Dermis blood vessel endothelial cell (primary cell): ENCODE data around the gene SUMO1. TPM values are rescaled to one million over a fixed set of nuclear protein-coding genes. Genes with fewer than 3 reads are reported as not detected.
"Not testable (repeated sequence)": the region's sequence is repeated elsewhere in the genome, so short reads cannot be mapped to it uniquely, and the experiment has no call there.

Source experiments
- DNase-seq: peaks from one replicate; pipeline ENCODE4 v3.0.0; 2010
- total RNA-seq: library from RNA; depleted of rRNA; stranded (reverse); fragments of >200 nt; gene quantifications from 2 replicates; pipeline ENCODE4 v1.2.3, GENCODE V29; 2014

SUMO1 gene
- 123 and 132 TPM in 2 replicates for total RNA-seq

DNA sequence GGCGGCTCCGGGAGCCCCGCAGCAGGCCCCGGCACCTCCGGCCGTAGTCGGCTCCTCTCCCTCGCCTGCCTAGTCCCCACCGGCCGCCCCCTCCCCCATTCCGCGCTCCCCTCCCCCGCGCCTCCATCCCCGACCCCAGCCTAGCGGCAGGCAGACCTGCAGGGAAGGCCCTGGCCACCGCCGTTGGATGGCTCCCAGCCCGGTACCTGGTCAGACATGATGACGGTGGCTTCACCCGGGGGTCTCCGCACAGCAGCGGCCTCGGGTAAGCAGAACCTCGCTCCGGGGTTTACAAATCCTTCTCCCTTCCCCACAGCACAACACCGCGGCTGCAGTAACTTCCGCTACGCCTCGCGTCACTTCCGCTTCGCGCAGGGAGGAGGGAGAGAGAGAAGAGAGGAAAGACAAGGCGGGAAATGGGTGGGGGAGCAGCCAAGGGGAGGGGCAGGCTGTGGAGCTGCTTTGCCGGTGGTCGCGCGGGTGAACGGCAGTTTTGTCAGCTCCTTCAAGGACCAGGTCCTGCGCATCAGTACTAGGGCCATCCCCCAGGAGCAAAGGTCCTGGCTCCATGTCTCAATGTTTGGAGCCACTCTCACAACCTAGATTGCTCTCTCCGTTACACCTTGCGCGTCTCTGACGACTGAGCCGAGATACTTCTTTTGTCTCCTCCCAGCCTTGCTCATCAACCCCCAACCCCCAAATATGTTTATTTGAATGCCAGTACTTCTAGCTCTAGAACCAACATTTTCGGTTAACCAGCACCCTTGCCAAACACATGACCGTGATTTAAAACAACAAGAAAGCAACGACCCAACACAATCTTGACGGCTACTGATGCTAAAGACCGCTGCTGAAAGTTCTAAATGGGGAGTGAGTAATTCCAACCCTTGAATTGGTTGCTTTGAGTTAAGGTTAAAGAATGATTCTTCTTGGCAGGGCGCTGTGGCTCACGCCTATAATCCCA, at the start of gene SUMO1:
Gene SUMO1, minus strand, starts transcription at position 364 of the 964 bp plus-strand sequence. Its CDS starts 146 bp downstream, at position 218.
- DNase-seq = peak; percentile 88

DNA sequence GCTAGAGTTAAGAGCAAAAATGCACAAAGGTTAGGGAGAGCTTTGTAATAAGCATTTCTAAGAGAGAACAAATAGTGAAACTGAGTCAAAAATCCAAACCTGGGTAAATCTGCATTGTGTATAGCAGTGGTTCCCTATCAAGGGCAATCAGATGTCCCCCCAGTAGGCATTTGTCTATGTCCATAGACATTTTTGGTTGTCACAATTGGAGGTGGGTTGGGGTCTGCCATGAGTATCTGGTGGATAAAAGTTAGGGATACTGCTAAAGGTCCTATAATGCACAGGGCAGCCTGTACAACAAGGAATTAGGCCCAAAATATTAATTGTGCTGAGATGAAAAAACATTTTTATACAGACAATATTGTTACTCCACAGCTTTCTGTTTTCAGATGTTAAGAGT, 48.2 kb upstream of the SUMO1 start:
- no peak for DNase-seq

DNA sequence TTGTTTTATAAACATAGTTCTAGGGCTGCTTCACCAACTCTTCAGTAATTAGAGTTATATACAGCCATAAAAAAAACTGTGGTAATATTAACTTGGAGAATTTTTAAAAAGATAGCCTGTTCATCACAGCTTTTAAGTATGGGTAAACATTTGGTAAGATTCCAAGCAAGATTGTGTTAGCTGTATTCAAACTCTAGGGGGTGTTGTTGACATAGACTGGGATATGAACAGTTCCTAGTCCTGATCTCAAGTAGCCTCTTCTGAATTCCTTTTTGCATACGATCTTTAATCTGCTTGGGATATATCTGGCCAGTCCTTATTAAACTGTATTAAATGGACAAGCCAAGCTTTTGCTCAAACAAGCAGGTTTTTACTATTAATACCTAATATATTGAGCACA, 40.5 kb upstream of the SUMO1 start:
- peak; percentile 89 for DNase-seq

- peak; percentile 78 for DNase-seq
Observed at GRCh38 chr2:202278036-202278760, 39.8 kb upstream of the SUMO1 start.

- peak; percentile 33 for DNase-seq
Observed at GRCh38 chr2:202276078-202276720, 37.8 kb upstream of the SUMO1 start.

GRCh38 chr2:202270487-202270886, 32.1 kb upstream of the SUMO1 start:
- no peak for DNase-seq

DNA sequence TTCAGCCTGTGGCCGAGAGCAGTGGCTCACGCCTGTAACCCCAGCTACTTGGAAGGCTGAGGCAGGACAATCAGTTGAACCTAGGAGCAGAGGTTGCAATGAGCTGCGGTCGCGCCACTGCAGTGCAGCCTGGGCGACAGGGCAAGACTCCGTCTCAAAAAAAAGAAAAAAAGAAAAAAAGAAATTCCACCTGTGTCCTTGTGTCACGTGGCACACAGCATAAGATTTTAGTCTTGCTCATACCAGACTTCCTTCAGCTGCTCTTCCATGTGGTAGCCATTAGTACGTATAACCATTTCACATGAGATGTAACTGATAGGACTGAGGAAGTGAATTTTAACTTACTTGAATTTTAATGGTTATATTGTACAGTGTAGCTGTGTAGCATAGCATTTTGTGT, 31.2 kb upstream of the SUMO1 start:
- DNase-seq = peak; percentile 15

DNA sequence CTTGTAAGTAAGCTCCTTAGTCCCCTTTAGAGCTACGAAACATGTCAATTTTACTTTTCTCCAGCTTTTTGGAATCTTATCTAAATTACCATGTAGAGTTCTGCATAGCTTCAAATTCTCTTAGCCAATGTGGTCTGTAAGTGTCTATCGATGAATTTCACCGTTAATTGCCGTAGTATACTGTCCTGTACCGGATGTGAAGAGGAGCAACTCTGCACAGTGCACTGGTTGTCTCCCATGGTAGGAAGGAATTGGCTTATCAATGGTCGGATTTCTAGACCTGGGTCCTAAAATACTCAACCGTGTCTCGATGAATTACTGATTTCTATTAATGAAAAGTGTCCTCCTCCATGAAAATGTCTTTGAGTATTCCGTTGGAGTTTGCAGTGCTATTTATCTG, 29.1 kb upstream of the SUMO1 start:
- DNase-seq = peak; percentile 12

- peak; percentile 97 for DNase-seq
Observed at GRCh38 chr2:202265467-202266277, 27.3 kb upstream of the SUMO1 start, which contains the start of gene NOP58. TSS of gene NOP58 (plus strand) at chr2:202265763. CDS start at chr2:202265942, 179 bp downstream.

DNA sequence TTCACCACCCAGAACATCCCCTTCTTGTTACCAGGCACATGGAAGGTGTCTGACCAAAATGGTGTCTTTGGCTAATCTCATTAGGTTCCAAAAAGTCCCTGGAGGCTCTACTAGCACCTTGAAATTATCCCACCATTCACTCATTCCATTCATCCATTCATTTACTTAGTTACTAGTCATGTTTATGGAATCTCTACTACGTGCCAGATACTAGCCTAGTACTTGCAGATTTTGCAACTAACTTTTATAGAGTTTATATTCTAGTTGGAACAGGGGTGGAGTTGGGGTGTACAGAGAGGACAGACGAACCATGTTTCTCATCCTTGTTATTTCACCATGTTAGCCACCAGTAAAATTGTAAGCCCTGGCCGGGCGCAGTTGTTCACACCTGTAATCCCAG, 23.1 kb upstream of the SUMO1 start:
- no peak for DNase-seq

GRCh38 chr2:202251494-202251893, 13.1 kb upstream of the SUMO1 start:
- peak; percentile 87 for DNase-seq

- DNase-seq = peak; percentile 79
Observed at GRCh38 chr2:202249521-202250253, 11.3 kb upstream of the SUMO1 start.

- not testable (repeated sequence) for DNase-seq
Observed at GRCh38 chr2:202247710-202248109, 9.3 kb upstream of the SUMO1 start.

DNA sequence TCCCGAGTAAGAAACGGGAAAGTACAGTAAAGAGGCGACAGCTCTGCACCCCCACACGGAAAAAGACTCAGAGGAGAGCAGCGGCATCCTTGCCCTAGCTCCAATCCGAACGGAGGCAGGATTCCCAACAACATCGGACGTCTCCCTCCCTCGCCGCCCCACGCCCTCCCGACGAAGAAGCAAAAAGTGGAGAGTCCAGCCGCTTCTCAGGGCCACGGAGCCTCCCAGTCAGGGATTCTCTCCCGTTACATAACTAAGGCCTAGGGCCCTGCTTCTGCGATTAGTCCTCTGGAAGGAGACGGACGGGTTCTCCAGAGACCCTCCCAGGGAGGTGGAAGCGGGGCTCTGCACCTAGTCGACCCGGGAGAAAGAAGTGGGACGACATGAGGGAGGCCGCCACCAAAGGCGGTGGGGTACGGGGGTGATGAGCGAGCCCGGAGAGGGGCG, 587 bp downstream of the SUMO1 start:
- peak; percentile 69 for DNase-seq

- DNase-seq = no peak
Observed at GRCh38 chr2:202221873-202222272, 16.5 kb downstream of the SUMO1 start.

GRCh38 chr2:202215179-202215578, 23.2 kb downstream of the SUMO1 start:
- DNase-seq = no peak

- no peak for DNase-seq
Observed at GRCh38 chr2:202208526-202208925, 29.9 kb downstream of the SUMO1 start.

GRCh38 chr2:202204855-202205254, 33.5 kb downstream of the SUMO1 start:
- DNase-seq = no peak

- no peak for DNase-seq
Observed at GRCh38 chr2:202203348-202203747, 35.0 kb downstream of the SUMO1 start.

DNA sequence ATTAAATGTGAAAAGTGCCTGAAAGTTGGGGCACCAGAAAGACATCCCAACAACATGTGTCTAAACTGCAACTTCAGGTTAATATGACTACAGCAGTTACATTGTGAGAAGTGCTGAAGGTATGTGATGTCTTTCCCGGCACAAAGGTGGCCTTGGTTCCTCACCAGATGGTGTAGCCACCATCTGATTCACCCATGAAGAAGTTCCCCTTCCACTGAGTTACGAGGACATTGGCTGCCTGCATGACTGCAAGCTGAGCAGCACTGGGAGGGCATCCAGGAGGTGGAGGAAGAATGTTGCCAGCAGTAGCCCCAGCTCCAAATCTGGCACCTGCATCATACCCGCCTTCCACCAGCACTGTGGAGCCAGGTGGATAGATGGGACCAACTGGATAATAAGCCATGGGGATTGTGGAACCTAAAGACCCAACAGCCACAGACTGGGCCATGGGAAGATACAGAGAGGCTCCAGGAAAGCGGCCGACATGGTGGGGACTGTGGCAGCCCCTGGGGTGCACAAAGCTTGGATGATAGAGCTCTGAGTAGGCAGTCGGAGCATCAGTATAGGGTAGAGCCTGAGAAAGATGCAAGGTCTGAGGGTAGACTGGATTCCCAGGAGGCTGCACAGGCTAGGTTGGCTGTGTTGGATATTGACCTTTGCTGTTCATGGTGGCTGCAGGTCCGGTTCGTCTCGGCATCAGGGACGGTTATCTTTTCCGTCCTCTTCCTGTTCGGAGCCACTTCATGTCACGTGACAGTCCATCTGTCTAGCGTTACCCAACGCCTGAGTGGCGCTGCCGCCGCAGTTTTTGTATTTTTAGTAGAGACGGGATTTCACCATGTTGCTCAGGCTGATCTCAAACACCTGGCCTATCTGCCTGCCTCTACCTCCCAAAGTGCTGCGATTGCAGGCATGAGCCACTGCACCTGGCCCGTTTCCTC, 36.9 kb downstream of the SUMO1 start:
- no peak for DNase-seq
